CD14-positive monocyte (primary cell): ENCODE data around the gene DIAPH2. TPM values are rescaled to one million over a fixed set of nuclear protein-coding genes. Genes with fewer than 3 reads are reported as not detected.

Source experiments
- DNase-seq, 3 donors: peaks; one replicate each; pipeline ENCODE4 v3.0.0-alpha.2; 2011 to 2022
- H2AFZ ChIP-seq: 2 replicates; pipeline ENCODE4 v1.6.0; 2012; ENCODE audit warnings: mild to moderate bottlenecking, low read depth, low read length, inconsistent platforms; ENCODE audit not compliant: insufficient read depth, poor library complexity, severe bottlenecking
- H3K27ac ChIP-seq, 2 donors: 1 replicate in 1 of 2; 2 replicates in 1 of 2; pipeline ENCODE4 v1.5.1; 2012 to 2013; ENCODE audit warnings: low read length in 2 of 2, control low read depth in 1 of 2, inconsistent platforms in 1 of 2, low read depth in 1 of 2, mild to moderate bottlenecking in 1 of 2
- H3K27me3 ChIP-seq, 2 donors: one replicate each; pipeline versions ENCODE4 v1.6.0 to v1.6.1; 2011 to 2013; ENCODE audit warnings: low read length in 2 of 2; ENCODE audit not compliant: control insufficient read depth in 2 of 2, insufficient read depth in 2 of 2
- H3K36me3 ChIP-seq, 2 donors: replicated peaks in 1 of 2; 1 replicate in 1 of 2; 2 replicates in 1 of 2; pipeline versions ENCODE4 v1.5.1 to v1.6.1; 2012 to 2013; ENCODE audit warnings: low read length in 2 of 2, control low read depth in 1 of 2, inconsistent platforms in 1 of 2, mild to moderate bottlenecking in 1 of 2; ENCODE audit not compliant: insufficient read depth in 2 of 2, control insufficient read depth in 1 of 2
- H3K4me1 ChIP-seq, 2 donors: 1 replicate in 1 of 2; 2 replicates in 1 of 2; pipeline versions ENCODE4 v1.5.1 to v1.6.1; 2012 to 2013; ENCODE audit warnings: low read length in 2 of 2, control low read depth in 1 of 2, inconsistent platforms in 1 of 2, mild to moderate bottlenecking in 1 of 2, moderate library complexity in 1 of 2; ENCODE audit not compliant: insufficient read depth in 2 of 2, control insufficient read depth in 1 of 2
- H3K4me2 ChIP-seq: replicated peaks from 2 replicates; pipeline ENCODE3; 2012; ENCODE audit warnings: low read length, moderate library complexity, mild to moderate bottlenecking; ENCODE audit not compliant: poor library complexity, severe bottlenecking; ENCODE audit errors: extremely low read depth
- H3K4me3 ChIP-seq, 3 experiments: fragments of 200-600 bp in 1 of 3; sonication (generic) in 1 of 3; replicated peaks in 1 of 3; 1 replicate in 2 of 3; 2 replicates in 1 of 3; pipeline ENCODE4 v1.5.1; 2011 to 2013; ENCODE audit warnings: low read length in 3 of 3, mild to moderate bottlenecking in 3 of 3, control low read depth in 2 of 3, low read depth in 2 of 3, inconsistent platforms in 1 of 3, moderate library complexity in 1 of 3
- H3K79me2 ChIP-seq: 2 replicates; pipeline ENCODE4 v1.6.0; 2012; ENCODE audit warnings: mild to moderate bottlenecking, control low read depth, inconsistent platforms, low read length, moderate library complexity; ENCODE audit not compliant: insufficient read depth
- H3K9ac ChIP-seq: 2 replicates; pipeline ENCODE4 v1.6.0; 2017; ENCODE audit warnings: low read length, mild to moderate bottlenecking; ENCODE audit not compliant: insufficient read depth, poor library complexity, severe bottlenecking
- H3K9me3 ChIP-seq, 2 donors: replicated peaks in 1 of 2; 1 replicate in 1 of 2; 2 replicates in 1 of 2; pipeline versions ENCODE4 v1.5.1 to v1.6.1; 2012 to 2013; ENCODE audit warnings: low read length in 2 of 2, control low read depth in 1 of 2; ENCODE audit not compliant: control insufficient read depth in 1 of 2, insufficient read depth in 1 of 2
- H4K20me1 ChIP-seq: 2 replicates; pipeline ENCODE4 v1.6.0; 2012; ENCODE audit warnings: mild to moderate bottlenecking, low read length, control low read depth, moderate library complexity; ENCODE audit not compliant: insufficient read depth
- H3K27ac Mint-ChIP-seq, 7 donors: one replicate each; pipeline ENCODE4 v1.8.0; 2020; ENCODE audit warnings: mild to moderate bottlenecking in 7 of 7, mixed read lengths in 7 of 7, moderate library complexity in 6 of 7, inconsistent platforms in 2 of 7
- H3K27me3 Mint-ChIP-seq, 3 donors: one replicate each; pipeline ENCODE4 v1.8.0; 2021 to 2022; ENCODE audit warnings: low read depth in 3 of 3, mild to moderate bottlenecking in 3 of 3, mixed read lengths in 3 of 3, moderate library complexity in 3 of 3, inconsistent platforms in 1 of 3
- H3K36me3 Mint-ChIP-seq, 2 donors: one replicate each; pipeline ENCODE4 v1.8.0; 2020; ENCODE audit warnings: mixed read lengths in 2 of 2, inconsistent platforms in 1 of 2, mild to moderate bottlenecking in 1 of 2
- H3K4me1 Mint-ChIP-seq: one replicate; pipeline ENCODE4 v1.8.0; 2020; ENCODE audit warnings: mild to moderate bottlenecking, mixed read lengths
- H3K4me3 Mint-ChIP-seq, 2 donors: one replicate each; pipeline ENCODE4 v1.8.0; 2020; ENCODE audit warnings: mild to moderate bottlenecking in 2 of 2, mixed read lengths in 2 of 2, moderate library complexity in 1 of 2
- H3K9me3 Mint-ChIP-seq, 7 donors: one replicate each; pipeline ENCODE4 v1.8.0; 2020 to 2022; ENCODE audit warnings: mixed read lengths in 7 of 7, mild to moderate bottlenecking in 6 of 7, moderate library complexity in 6 of 7, inconsistent platforms in 2 of 7
- WGBS: methylation state at CpG from one replicate; pipeline ENCODE4 v1.1.5; 2013; ENCODE audit warnings: missing lambda C conversion rate; ENCODE audit not compliant: insufficient coverage; 5-methylcytosine and 5-hydroxymethylcytosine counted together
- intact Hi-C, 2 donors: fragments of 100-400 bp; cut with micrococcal nuclease; formaldehyde crosslinking; loops; one replicate each; pipeline versions ENCODE4 v1.15.0 to v1.15.1; 2023
- polyA plus RNA-seq, 3 donors: library from polyadenylated mRNA; depleted of rRNA in 1 of 3; unstranded in 2 of 3; stranded (reverse) in 1 of 3; fragments of 300-500 nt in 2 of 3; fragments of >200 nt in 1 of 3; fragmentation: Illumina TruSeq in 2 of 3; gene quantifications; 1 replicate in 2 of 3; 2 replicates in 1 of 3; pipeline ENCODE4 v1.2.3, GENCODE V29; 2012 to 2021
- small RNA-seq: library from RNA; depleted of rRNA; stranded (forward); fragments of <200 nt; gene quantifications from one replicate; pipeline ENCODE3, GENCODE V24; 2012; ENCODE audit warnings: low read depth; ENCODE audit not compliant: insufficient read length
- TF ChIP-seq, protein P1 (sequence below): fragments of 200-600 bp; IDR thresholded peaks from one replicate; pipeline ENCODE4 v1.8.0; 2022; ENCODE audit warnings: antibody characterized with exemption, mild to moderate bottlenecking

DIAPH2 gene
- polyA plus RNA-seq, 3 donors: 9.5 to 20.5 (median 11.4) TPM

DNA sequence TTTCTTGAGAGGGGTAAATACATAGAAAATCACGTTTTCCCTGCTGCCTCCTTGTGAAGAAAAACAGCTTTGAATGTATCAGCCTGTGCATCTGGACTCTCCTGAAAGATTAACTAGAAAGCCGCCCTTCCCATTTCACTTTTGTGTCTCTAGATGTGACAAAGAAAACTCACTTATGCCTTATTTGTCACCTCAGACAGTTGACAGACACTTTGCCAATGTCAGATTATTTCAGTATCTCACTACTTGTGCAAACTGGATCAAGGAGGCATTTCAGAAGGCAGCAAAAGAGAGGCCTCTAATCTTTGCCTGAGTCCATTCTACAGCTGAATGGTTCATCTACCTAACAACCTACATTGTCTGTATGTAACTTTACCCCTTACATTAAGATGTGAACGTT lies 954.0 kb downstream of the DIAPH2 start:
- no peak overlapping the region for H3K9ac ChIP-seq
- H4K20me1 ChIP-seq: no peaks in the 10 kb centered on the region
- H3K27ac Mint-ChIP-seq: no peak overlapping the region
- H3K4me2 ChIP-seq: no peak overlapping the region
- H2AFZ ChIP-seq: no peak overlapping the region
- intact Hi-C loops: no loop called here
- no peaks in the 10 kb centered on the region for H3K4me1 ChIP-seq
- H3K79me2 ChIP-seq: no peaks in the 10 kb centered on the region
- H3K36me3 ChIP-seq: no peaks in the 10 kb centered on the region
- H3K9me3 Mint-ChIP-seq: peaks cover 0 to 3% (median 0%) of the 10 kb centered on the region in 7 donors
- DNase-seq: no peak
- peaks cover 0 to 4% (median 2%) of the 10 kb centered on the region in 3 donors for H3K27me3 Mint-ChIP-seq
- no peaks in the 10 kb centered on the region for H3K27me3 ChIP-seq
- no peak overlapping the region for H3K4me3 Mint-ChIP-seq
- no peaks in the 10 kb centered on the region for H3K4me1 Mint-ChIP-seq
- H3K9me3 ChIP-seq: no peaks in the 10 kb centered on the region
- no peak overlapping the region for H3K27ac ChIP-seq
- 100% methylated on average over 1 of the region's 3 CpGs for WGBS
- TF ChIP-seq, protein P1, sequence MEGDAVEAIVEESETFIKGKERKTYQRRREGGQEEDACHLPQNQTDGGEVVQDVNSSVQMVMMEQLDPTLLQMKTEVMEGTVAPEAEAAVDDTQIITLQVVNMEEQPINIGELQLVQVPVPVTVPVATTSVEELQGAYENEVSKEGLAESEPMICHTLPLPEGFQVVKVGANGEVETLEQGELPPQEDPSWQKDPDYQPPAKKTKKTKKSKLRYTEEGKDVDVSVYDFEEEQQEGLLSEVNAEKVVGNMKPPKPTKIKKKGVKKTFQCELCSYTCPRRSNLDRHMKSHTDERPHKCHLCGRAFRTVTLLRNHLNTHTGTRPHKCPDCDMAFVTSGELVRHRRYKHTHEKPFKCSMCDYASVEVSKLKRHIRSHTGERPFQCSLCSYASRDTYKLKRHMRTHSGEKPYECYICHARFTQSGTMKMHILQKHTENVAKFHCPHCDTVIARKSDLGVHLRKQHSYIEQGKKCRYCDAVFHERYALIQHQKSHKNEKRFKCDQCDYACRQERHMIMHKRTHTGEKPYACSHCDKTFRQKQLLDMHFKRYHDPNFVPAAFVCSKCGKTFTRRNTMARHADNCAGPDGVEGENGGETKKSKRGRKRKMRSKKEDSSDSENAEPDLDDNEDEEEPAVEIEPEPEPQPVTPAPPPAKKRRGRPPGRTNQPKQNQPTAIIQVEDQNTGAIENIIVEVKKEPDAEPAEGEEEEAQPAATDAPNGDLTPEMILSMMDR: no peak
- H3K36me3 Mint-ChIP-seq: no peaks in the 10 kb centered on the region
- no peak overlapping the region for H3K4me3 ChIP-seq

DNA sequence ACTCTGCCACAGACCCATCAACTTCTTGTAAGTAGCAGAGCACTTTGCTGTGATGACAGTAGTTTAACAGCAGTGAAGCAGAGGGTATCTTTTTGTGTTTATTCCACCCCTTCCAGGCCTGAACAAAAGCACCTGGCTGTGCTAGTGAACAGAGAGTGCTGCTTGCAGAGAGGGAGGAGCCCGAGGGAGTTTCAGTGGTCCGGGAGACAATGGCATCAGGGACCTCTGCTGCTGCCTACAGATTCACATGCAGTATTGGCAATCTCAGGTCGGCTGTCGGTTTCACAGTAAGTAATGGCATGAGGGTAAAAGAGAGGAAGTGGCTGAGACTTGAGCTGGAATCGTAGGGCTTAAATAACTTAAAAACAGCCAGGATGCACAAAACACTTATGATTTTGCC lies 954.9 kb downstream of the DIAPH2 start:
- Histone ChIP-seq H3K9me3 (no peaks in the 10 kb centered on the region), H4K20me1 (no peaks in the 10 kb centered on the region), H3K27me3 (no peaks in the 10 kb centered on the region), H2AFZ (no peak overlapping the region), H3K79me2 (no peaks in the 10 kb centered on the region), H3K9ac (no peak overlapping the region), H3K4me2 (no peak overlapping the region), H3K4me1 (no peaks in the 10 kb centered on the region), H3K4me3 (no peak overlapping the region), H3K36me3 (no peaks in the 10 kb centered on the region), H3K27ac (no peak overlapping the region)
- Mint-ChIP-seq H3K27me3 (peaks cover 0 to 4% (median 2%) of the 10 kb centered on the region in 3 donors), H3K27ac (no peak overlapping the region), H3K4me1 (no peaks in the 10 kb centered on the region), H3K4me3 (no peak overlapping the region), H3K9me3 (peaks cover 0 to 3% (median 0%) of the 10 kb centered on the region in 7 donors), H3K36me3 (no peaks in the 10 kb centered on the region)
- intact Hi-C loops: no loop called here
- TF ChIP-seq, protein P1: no peak
- no peak for DNase-seq
- 0% methylated on average over 2 of the region's 5 CpGs for WGBS

Small RNA genes within 50 kb of the gene (small RNA-seq; reads per million reads assigned to genes)
- gene RF00017 (not detected), gene RF00019 (not detected), gene RN7SL74P (not detected)

Other genes with a start within 250 kb of the DIAPH2 start
- gene RPA4, start 199.1 kb downstream of the DIAPH2 start, polyA plus RNA-seq: 1 to 10 TPM in 1 of 3 donors, under 1 TPM in 2; 0.18 to 1.1 (median 0.27) TPM